ENCODE measurements around the gene NPVF. TPM values are rescaled to one million over a fixed set of nuclear protein-coding genes. Genes with fewer than 3 reads are reported as not detected.

The NPVF gene
- polyA plus RNA-seq, 3 donors = not detected

GRCh38 chr7:25223206-25223605 is 5.1 kb downstream of the NPVF start:
- H3K79me2 ChIP-seq (ENCODE audit: insufficient read depth, low read length) = no peaks in the 10 kb centered on the region
- Mint-ChIP-seq H3K36me3 (no peaks in the 10 kb centered on the region), H3K9me3 (no peaks in the 10 kb centered on the region), H3K4me3 (no peak overlapping the region), H3K27me3 (ENCODE audit: low read depth in 3 of 3) (peaks cover 10 to 15% (median 14%) of the 10 kb centered on the region in 3 donors), H3K27ac (no peak overlapping the region), H3K4me1 (no peaks in the 10 kb centered on the region)
- no peaks in the 10 kb centered on the region for H3K27me3 ChIP-seq (ENCODE audit: control insufficient read depth in 2 of 2, insufficient read depth in 2 of 2, low read length in 2 of 2)
- no peaks in the 10 kb centered on the region for H3K4me1 ChIP-seq (ENCODE audit: control insufficient read depth in 1 of 2, insufficient read depth in 2 of 2, low read length in 2 of 2)
- H4K20me1 ChIP-seq (ENCODE audit: insufficient read depth, low read length) = no peaks in the 10 kb centered on the region
- 90% methylated on average over 2 of the region's 3 CpGs for WGBS (ENCODE audit: insufficient coverage)
- intact Hi-C loops (cut with micrococcal nuclease) = no loop called here
- H3K9me3 ChIP-seq (replicated peaks in 1 of 2; ENCODE audit: control insufficient read depth in 1 of 2, insufficient read depth in 1 of 2, low read length in 2 of 2) = no peaks in the 10 kb centered on the region
- no peak overlapping the region for H2AFZ ChIP-seq (ENCODE audit: insufficient read depth, low read depth, low read length, poor library complexity, severe bottlenecking)
- H3K4me2 ChIP-seq (replicated peaks; ENCODE audit: extremely low read depth, low read length, poor library complexity, severe bottlenecking) = no peak overlapping the region
- no peak overlapping the region for H3K27ac ChIP-seq (ENCODE audit: low read depth in 1 of 2, low read length in 2 of 2)
- no peak overlapping the region for H3K9ac ChIP-seq (ENCODE audit: insufficient read depth, low read length, poor library complexity, severe bottlenecking)
- H3K36me3 ChIP-seq (replicated peaks in 1 of 2; ENCODE audit: control insufficient read depth in 1 of 2, insufficient read depth in 2 of 2, low read length in 2 of 2) = no peaks in the 10 kb centered on the region
- DNase-seq = no peak
- TF ChIP-seq, protein P1, sequence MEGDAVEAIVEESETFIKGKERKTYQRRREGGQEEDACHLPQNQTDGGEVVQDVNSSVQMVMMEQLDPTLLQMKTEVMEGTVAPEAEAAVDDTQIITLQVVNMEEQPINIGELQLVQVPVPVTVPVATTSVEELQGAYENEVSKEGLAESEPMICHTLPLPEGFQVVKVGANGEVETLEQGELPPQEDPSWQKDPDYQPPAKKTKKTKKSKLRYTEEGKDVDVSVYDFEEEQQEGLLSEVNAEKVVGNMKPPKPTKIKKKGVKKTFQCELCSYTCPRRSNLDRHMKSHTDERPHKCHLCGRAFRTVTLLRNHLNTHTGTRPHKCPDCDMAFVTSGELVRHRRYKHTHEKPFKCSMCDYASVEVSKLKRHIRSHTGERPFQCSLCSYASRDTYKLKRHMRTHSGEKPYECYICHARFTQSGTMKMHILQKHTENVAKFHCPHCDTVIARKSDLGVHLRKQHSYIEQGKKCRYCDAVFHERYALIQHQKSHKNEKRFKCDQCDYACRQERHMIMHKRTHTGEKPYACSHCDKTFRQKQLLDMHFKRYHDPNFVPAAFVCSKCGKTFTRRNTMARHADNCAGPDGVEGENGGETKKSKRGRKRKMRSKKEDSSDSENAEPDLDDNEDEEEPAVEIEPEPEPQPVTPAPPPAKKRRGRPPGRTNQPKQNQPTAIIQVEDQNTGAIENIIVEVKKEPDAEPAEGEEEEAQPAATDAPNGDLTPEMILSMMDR (IDR thresholded peaks at IDR 0.05) = no peak
- no peak overlapping the region for H3K4me3 ChIP-seq (replicated peaks in 1 of 3; ENCODE audit: low read depth in 2 of 3, low read length in 3 of 3)

DNA sequence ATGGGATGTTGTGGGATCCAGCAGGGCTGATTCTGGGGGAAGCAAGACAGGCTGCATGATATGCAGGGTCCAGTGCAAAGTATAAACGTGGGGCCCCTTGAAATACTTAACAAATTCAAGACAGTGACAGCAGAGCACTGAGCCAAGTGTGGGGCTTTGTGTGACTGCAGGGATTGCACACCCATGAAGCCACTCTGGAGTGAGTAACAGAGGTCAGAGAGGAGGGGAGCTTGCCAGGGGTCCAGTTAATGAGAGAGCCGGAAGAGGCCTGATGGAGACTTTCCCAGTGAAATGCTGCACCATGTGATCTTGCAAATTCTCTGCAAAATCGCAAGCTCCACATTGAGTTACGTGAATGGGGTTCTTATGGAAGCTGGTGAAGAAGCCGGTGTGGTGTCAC is 5.6 kb downstream of the NPVF start:
- WGBS (ENCODE audit: insufficient coverage) = 60% methylated on average over 1 of the region's 5 CpGs
- H3K4me1 Mint-ChIP-seq = no peaks in the 10 kb centered on the region
- Histone ChIP-seq H3K27me3 (ENCODE audit: control insufficient read depth in 2 of 2, insufficient read depth in 2 of 2, low read length in 2 of 2) (peaks cover 0 to under 1% of the 10 kb centered on the region in 2 donors), H3K36me3 (replicated peaks in 1 of 2; ENCODE audit: control insufficient read depth in 1 of 2, insufficient read depth in 2 of 2, low read length in 2 of 2) (no peaks in the 10 kb centered on the region), H4K20me1 (ENCODE audit: insufficient read depth, low read length) (no peaks in the 10 kb centered on the region), H3K4me2 (replicated peaks; ENCODE audit: extremely low read depth, low read length, poor library complexity, severe bottlenecking) (no peak overlapping the region), H3K27ac (ENCODE audit: low read depth in 1 of 2, low read length in 2 of 2) (no peak overlapping the region), H3K9ac (ENCODE audit: insufficient read depth, low read length, poor library complexity, severe bottlenecking) (no peak overlapping the region), H3K79me2 (ENCODE audit: insufficient read depth, low read length) (no peaks in the 10 kb centered on the region), H3K4me1 (ENCODE audit: control insufficient read depth in 1 of 2, insufficient read depth in 2 of 2, low read length in 2 of 2) (no peaks in the 10 kb centered on the region), H2AFZ (ENCODE audit: insufficient read depth, low read depth, low read length, poor library complexity, severe bottlenecking) (no peak overlapping the region), H3K4me3 (replicated peaks in 1 of 3; ENCODE audit: low read depth in 2 of 3, low read length in 3 of 3) (no peak overlapping the region), H3K9me3 (replicated peaks in 1 of 2; ENCODE audit: control insufficient read depth in 1 of 2, insufficient read depth in 1 of 2, low read length in 2 of 2) (no peaks in the 10 kb centered on the region)
- intact Hi-C loops (cut with micrococcal nuclease) = no loop called here
- no peaks in the 10 kb centered on the region for H3K9me3 Mint-ChIP-seq
- no peak overlapping the region for H3K27ac Mint-ChIP-seq
- no peaks in the 10 kb centered on the region for H3K36me3 Mint-ChIP-seq
- peaks cover 12 to 14% (median 14%) of the 10 kb centered on the region in 3 donors for H3K27me3 Mint-ChIP-seq (ENCODE audit: low read depth in 3 of 3)
- TF ChIP-seq, protein P1 (IDR thresholded peaks at IDR 0.05) = no peak
- no peak overlapping the region for H3K4me3 Mint-ChIP-seq
- no peak for DNase-seq

Measured in CD14-positive monocyte (primary cell).